Esophagus squamous epithelium (tissue), 4 donors: ENCODE measurements around the gene ZFHX3.

Experiments
- POLR2A ChIP-seq, 4 donors: fragments of 450-650 bp; IDR thresholded peaks; one replicate each; pipeline ENCODE4 v1.6.1; 2017; ENCODE audit warnings: antibody characterized with exemption in 4 of 4, mild to moderate bottlenecking in 4 of 4, moderate library complexity in 3 of 4
- TF ChIP-seq, protein P1 (sequence below), 6 experiments: fragments of 450-650 bp in 4 of 6; fragments of 200-600 bp in 2 of 6; sonication (generic) in 2 of 6; IDR thresholded peaks; one replicate each; pipeline ENCODE4 v1.5.1; 2016 to 2019; ENCODE audit warnings: antibody characterized with exemption in 6 of 6, mild to moderate bottlenecking in 4 of 6, moderate library complexity in 4 of 6

DNA sequence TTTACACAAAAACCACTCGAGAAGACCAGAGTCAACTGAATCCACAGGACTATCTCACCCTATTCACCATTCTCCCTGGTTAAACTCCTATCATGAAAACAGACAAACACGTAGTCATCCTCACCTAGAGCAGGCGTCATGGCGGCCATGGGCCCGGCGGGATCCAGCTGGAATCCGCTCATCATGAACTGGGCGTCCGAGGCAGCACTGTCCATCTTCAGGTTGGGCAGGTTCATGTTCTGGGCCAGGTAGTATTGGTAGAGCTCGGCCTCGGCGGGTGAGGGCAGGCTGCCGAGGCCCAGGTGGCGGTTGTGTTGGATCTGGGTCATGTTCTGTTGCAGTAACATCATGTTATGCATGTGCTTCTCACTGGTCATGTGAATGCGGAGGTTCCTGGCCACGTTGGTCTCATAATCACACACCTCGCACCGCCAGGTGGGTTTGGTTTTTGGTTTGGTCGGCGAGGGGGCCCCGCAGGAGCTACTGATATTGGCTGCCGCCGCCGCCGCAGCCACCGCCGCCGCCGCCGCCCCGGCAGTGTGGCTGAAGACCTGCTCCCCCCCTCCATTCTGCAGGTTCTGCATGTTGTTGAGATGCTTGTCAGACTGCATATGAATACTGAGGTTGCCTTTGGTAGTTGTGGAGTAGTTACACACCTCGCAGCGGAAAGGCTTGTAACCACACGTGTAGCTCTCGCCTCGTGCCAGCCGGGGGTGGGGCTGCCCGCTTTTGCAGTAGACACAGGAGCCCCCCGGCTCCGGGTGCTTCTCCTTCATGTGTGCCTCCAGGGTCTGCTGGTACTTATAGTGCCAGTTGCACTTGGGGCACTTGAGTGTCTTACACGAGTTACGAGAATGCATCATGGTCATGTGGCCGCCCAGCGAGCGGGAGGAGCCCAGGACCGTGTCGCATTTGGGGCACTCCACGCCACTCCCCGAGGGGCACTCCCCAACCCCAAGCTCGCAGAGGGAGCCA is 90.3 kb downstream of the ZFHX3 start:
- TF ChIP-seq POLR2A (IDR thresholded peaks at IDR 0.05): no peak
- TF ChIP-seq, protein P1, sequence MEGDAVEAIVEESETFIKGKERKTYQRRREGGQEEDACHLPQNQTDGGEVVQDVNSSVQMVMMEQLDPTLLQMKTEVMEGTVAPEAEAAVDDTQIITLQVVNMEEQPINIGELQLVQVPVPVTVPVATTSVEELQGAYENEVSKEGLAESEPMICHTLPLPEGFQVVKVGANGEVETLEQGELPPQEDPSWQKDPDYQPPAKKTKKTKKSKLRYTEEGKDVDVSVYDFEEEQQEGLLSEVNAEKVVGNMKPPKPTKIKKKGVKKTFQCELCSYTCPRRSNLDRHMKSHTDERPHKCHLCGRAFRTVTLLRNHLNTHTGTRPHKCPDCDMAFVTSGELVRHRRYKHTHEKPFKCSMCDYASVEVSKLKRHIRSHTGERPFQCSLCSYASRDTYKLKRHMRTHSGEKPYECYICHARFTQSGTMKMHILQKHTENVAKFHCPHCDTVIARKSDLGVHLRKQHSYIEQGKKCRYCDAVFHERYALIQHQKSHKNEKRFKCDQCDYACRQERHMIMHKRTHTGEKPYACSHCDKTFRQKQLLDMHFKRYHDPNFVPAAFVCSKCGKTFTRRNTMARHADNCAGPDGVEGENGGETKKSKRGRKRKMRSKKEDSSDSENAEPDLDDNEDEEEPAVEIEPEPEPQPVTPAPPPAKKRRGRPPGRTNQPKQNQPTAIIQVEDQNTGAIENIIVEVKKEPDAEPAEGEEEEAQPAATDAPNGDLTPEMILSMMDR (IDR thresholded peaks at IDR 0.05): no peak
